MG63 (cell line): Measurements from ENCODE around the gene CHDH. TPM values are rescaled to one million over a fixed set of nuclear protein-coding genes. Genes with fewer than 3 reads are reported as not detected.

Experiments used
- DNase-seq: peaks from one replicate; pipeline ENCODE4 v3.0.0-alpha.2; 2020
- H3K27me3 ChIP-seq: fragments of 250-450 bp; sonication (Bioruptor Pico); 2 replicates; pipeline ENCODE4 v1.5.1; 2020; ENCODE audit warnings: mild to moderate bottlenecking, moderate library complexity
- H3K36me3 ChIP-seq: fragments of 250-450 bp; sonication (Bioruptor Pico); 2 replicates; pipeline ENCODE4 v1.5.1; 2020; ENCODE audit warnings: mild to moderate bottlenecking, moderate library complexity
- H3K4me3 ChIP-seq: fragments of 250-450 bp; sonication (Bioruptor Pico); 2 replicates; pipeline ENCODE4 v1.5.1; 2020; ENCODE audit warnings: mild to moderate bottlenecking, moderate library complexity
- H3K9me3 ChIP-seq: fragments of 250-450 bp; sonication (Bioruptor Pico); 2 replicates; pipeline ENCODE4 v1.5.1; 2020; ENCODE audit warnings: mild to moderate bottlenecking, moderate library complexity
- total RNA-seq: library from RNA; depleted of rRNA; stranded (reverse); fragments of >200 nt; shearing (Covaris generic); gene quantifications from 2 replicates; pipeline ENCODE4 v1.2.3, GENCODE V29; 2014; ENCODE audit warnings: low replicate concordance

CHDH gene
- total RNA-seq, 1 experiment from 2014 or later = 2.0 TPM

DNA sequence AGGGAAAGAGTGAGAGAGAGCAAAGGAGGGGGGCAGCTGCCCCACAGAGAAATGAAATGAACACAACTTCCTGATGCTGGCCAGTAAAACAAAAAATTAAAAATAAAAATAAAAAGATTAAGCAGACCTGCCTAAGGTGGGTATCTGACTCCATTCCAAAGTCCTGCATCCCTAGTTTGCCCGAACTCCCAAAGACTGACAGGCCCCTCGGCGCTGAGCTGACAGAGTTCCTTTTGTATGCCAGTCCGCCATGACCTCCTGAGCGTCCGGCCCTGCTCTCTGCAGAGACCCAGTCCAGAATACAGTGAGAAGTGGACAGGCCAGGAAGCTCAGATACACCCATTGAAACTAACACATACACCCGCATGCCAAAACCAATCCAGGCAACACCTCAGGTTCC, 54.9 kb downstream of the CHDH start:
- DNase-seq = no peak
- Histone ChIP-seq H3K9me3 (no peaks in the 10 kb centered on the region), H3K36me3 (no peaks in the 10 kb centered on the region), H3K27me3 (no peaks in the 10 kb centered on the region; the same call in 1 of the 2 replicates), H3K4me3 (no peak overlapping the region)

DNA sequence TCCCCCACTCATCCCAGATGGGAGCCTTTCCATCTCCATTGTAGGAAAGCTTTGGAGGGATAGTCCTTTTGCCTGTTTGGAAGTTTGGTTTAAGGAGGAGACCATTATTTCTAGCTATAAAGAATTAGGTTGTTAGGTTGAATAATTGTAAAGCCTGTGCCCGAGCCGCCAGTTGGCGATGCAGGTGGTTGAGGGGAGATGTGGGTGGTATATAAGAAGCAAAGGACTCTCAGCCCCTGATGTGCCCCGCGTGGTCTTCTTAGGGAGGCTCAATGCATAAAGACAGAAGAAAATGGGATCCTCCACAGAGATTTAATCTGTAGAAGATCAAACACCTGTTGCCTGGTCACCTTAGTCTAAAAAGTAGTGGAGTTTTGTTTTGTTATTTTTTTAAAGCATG, 55.7 kb downstream of the CHDH start:
- Histone ChIP-seq H3K4me3 (no peak overlapping the region), H3K27me3 (no peaks in the 10 kb centered on the region; the same call in 1 of the 2 replicates)

GRCh38 chr3:53789459-53789858, 56.8 kb downstream of the CHDH start:
- Histone ChIP-seq H3K36me3 (no peaks in the 10 kb centered on the region), H3K9me3 (no peaks in the 10 kb centered on the region), H3K4me3 (no peak overlapping the region), H3K27me3 (no peaks in the 10 kb centered on the region; the same call in 1 of the 2 replicates)
- no peak for DNase-seq

More for the DNA sequence above, 55.7 kb downstream of the CHDH start:
- DNase-seq = no peak
- Histone ChIP-seq H3K36me3 (no peaks in the 10 kb centered on the region), H3K9me3 (no peaks in the 10 kb centered on the region)

DNA sequence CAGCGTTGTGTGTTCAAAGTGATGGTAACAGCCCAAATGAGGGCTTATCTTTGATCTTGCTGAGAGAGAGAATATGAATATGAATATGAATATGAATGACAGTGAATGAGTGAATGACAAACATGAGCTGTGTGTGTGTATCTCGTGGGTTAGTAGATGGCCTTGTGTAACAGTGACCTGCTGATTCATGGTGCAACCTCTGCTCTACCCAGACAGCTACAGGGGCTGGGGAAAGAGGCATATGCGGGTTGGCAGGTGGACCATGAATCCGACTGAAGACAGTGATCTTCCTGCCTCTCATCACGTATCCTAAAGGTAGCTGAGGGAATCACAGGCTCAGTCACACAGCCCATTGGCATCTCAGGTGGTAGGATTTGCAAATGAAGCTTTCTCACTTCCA, 58.2 kb downstream of the CHDH start:
- H3K36me3 ChIP-seq = no peaks in the 10 kb centered on the region
- no peak overlapping the region for H3K4me3 ChIP-seq
- DNase-seq = no peak
- H3K9me3 ChIP-seq = no peaks in the 10 kb centered on the region
- H3K27me3 ChIP-seq = no peaks in the 10 kb centered on the region; the same call in 1 of the 2 replicates

DNA sequence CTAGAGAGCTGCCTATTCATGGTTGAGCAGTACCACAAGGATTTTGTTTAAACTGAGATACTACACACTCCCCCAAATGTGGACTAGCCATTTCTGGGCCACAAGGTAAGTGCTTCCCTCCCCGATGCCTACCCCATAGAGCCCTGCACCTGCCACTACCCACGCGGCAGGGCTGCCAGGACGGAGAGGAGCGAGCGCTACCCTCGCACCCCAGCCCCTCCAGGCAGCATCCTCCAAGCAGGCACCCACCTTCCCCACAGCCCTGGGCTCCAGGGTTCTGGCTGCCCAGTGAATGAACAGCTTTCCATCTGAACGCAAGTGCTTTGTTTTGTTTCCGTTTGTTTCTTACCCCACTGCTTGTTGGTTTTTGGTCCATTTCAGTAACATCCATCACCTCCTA, 59.2 kb downstream of the CHDH start:
- DNase-seq = no peak
- Histone ChIP-seq H3K36me3 (no peaks in the 10 kb centered on the region), H3K4me3 (no peak overlapping the region), H3K9me3 (no peaks in the 10 kb centered on the region), H3K27me3 (no peaks in the 10 kb centered on the region; the same call in 1 of the 2 replicates)

DNA sequence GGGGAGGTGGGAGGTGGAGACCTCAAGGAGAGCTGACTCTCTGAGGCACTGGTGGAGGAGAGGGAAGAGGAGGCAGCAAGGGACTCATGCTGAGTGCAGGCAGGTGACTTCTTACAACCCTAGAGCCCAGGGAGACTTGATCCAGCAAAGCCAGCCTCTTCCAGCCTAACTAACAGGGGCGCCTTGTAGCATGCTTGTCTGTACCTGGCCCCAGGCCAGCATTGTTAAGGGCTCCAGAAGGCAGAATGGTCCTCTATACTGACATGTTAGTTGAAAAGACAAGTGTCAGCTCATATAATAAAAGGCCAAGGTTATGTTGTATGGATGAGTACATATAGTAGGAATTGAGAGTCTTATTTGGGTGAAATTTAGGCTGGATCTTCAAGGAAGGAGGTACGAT, 65.4 kb downstream of the CHDH start:
- DNase-seq = no peak
- Histone ChIP-seq H3K27me3 (no peaks in the 10 kb centered on the region), H3K9me3 (no peaks in the 10 kb centered on the region), H3K4me3 (no peak overlapping the region), H3K36me3 (no peaks in the 10 kb centered on the region)

DNA sequence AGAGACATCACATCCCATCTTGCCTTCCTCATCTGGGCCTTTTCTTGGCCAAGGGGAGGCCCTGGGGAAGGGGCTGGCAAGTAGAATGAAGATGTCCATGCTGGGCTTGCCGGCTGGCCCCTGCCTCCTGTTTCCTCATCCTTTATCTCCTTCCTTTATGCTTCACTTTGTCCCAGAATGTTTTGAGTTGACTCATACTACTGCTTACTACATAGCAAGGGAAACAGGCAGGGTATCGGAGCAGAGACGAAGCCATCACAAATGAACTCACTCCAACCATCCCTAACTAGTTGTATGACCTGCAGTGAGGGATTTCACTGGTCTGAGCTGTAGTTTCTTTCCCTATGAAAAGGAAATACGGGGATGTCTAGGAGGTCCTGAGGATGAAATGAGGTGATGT, 66.0 kb downstream of the CHDH start:
- no peak for DNase-seq
- H3K36me3 ChIP-seq = no peaks in the 10 kb centered on the region
- no peak overlapping the region for H3K4me3 ChIP-seq
- no peaks in the 10 kb centered on the region for H3K27me3 ChIP-seq
- no peaks in the 10 kb centered on the region for H3K9me3 ChIP-seq

DNA sequence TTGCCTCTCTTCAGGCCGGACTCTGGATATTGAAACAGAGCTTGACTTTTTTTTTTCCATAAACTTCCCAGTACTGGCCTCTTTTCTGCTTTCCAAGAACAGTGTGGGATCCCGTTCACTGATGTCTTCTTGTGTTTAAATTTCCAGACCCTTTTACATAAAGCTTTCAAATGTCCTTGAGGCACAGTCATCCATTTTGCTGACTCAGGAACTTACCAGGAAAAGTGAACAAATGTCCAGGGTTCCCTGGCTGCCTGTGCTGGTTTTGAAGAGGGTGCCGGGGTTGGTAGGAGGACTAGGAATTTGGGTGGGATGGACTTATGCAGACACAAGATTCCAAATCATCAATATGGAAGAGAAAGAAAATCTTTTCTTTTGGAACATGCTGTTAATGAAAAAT, 68.1 kb downstream of the CHDH start:
- no peaks in the 10 kb centered on the region for H3K36me3 ChIP-seq
- no peak for DNase-seq

DNA sequence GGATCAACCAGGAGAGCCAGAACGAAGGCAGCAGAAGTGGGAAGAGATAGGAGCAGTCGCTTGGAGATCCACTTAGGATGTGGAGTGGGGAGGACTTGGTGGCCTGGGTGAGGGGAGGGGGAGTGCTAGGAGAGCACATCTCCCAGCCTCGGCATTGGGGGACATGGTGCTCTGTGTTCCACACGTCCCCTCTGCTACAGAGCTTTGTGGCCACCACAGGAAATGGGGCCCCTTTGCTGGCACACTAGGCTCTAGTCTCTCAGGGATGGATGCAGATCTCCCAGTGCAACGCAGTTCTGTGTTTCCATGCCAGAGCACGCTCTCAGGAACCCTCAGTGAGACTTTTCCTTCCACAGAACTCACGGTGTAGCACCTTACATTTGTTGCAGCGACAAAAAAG, 68.8 kb downstream of the CHDH start:
- H3K27me3 ChIP-seq = no peaks in the 10 kb centered on the region
- no peaks in the 10 kb centered on the region for H3K9me3 ChIP-seq
- no peaks in the 10 kb centered on the region for H3K36me3 ChIP-seq
- no peak overlapping the region for H3K4me3 ChIP-seq
- no peak for DNase-seq

More for the DNA sequence above, 68.1 kb downstream of the CHDH start:
- H3K4me3 ChIP-seq = no peak overlapping the region
- no peaks in the 10 kb centered on the region for H3K9me3 ChIP-seq
- no peaks in the 10 kb centered on the region for H3K27me3 ChIP-seq

DNA sequence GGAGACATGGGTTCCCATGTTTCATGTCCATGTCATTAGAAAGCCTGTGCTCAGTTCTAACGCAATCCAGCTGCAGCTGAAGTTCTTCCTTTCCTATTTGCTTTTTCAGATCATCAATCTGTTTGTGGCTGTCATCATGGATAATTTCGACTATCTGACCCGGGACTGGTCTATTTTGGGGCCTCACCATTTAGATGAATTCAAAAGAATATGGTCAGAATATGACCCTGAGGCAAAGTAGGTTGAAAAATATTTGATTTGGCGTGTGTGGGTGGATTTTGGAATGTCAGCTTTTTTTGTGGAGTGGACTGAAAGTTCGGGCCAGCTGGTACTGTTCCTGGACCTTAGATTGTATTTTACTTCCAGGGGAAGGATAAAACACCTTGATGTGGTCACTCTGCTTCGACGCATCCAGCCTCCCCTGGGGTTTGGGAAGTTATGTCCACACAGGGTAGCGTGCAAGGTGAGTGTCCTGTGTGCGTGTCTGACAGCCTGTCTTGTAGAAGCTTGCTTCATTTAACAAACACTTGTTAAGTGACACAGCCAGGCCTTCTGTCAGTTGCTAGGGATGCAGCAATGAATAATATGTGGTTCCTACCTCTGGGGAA, 69.6 kb downstream of the CHDH start:
- H3K36me3 ChIP-seq = no peaks in the 10 kb centered on the region
- no peaks in the 10 kb centered on the region for H3K9me3 ChIP-seq
- H3K27me3 ChIP-seq = no peaks in the 10 kb centered on the region
- no peak overlapping the region for H3K4me3 ChIP-seq
- DNase-seq = no peak

- no peak overlapping the region for H3K4me3 ChIP-seq
- H3K9me3 ChIP-seq = no peaks in the 10 kb centered on the region
- H3K36me3 ChIP-seq = no peaks in the 10 kb centered on the region
- no peak for DNase-seq
- H3K27me3 ChIP-seq = no peaks in the 10 kb centered on the region
Measured at GRCh38 chr3:53775834-53776251, 70.4 kb downstream of the CHDH start.

- Histone ChIP-seq H3K4me3 (no peak overlapping the region), H3K9me3 (no peaks in the 10 kb centered on the region), H3K27me3 (no peaks in the 10 kb centered on the region), H3K36me3 (no peaks in the 10 kb centered on the region)
- no peak for DNase-seq
Measured at GRCh38 chr3:53775018-53775417, 71.2 kb downstream of the CHDH start.

- H3K4me3 ChIP-seq = no peak overlapping the region
- no peaks in the 10 kb centered on the region for H3K9me3 ChIP-seq
- H3K36me3 ChIP-seq = no peaks in the 10 kb centered on the region
- no peak for DNase-seq
- H3K27me3 ChIP-seq = no peaks in the 10 kb centered on the region
Measured at GRCh38 chr3:53774414-53774813, 71.8 kb downstream of the CHDH start.

DNA sequence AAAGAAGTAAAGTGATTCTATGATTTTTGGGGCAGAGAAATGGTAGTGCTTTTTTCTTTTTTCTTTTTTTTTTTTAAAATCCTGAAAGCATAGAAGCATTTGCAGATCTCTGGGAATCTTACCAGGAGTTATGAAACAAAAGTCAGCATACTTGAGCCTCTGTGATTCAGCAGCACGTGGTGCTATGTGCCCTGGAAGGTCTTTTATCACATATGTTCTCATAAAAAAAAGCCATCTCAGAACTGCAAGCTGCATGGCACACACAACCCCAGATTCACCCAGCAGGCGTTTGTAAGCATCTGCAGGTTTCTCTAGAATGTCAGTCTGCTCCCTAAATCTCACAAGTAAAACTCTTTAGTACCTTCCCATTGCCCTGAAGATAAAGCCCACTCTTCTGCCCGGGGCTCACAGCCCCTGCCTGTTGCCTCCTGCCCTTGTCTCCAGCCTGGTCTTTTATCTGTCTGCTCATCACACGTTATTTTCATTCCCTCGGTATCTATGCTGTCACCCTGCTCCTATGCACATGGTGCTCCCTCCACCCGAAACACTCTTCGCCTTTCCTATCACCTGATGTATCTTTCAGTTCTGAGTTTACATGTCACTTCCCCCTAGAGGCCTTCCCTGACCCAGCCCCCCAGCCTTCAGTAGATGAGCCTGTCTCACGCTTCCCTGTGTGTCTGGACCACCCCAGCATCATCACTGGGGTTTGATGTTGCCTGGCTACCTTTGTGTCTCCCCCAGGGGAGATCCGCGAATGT, 72.4 kb downstream of the CHDH start:
- Histone ChIP-seq H3K27me3 (no peaks in the 10 kb centered on the region), H3K36me3 (no peaks in the 10 kb centered on the region), H3K4me3 (no peak overlapping the region), H3K9me3 (no peaks in the 10 kb centered on the region)
- peak; percentile 4 for DNase-seq

- Histone ChIP-seq H3K9me3 (no peaks in the 10 kb centered on the region), H3K4me3 (no peak overlapping the region), H3K36me3 (no peaks in the 10 kb centered on the region), H3K27me3 (no peaks in the 10 kb centered on the region)
- DNase-seq = no peak
Measured at GRCh38 chr3:53773021-53773436, 73.2 kb downstream of the CHDH start.

DNA sequence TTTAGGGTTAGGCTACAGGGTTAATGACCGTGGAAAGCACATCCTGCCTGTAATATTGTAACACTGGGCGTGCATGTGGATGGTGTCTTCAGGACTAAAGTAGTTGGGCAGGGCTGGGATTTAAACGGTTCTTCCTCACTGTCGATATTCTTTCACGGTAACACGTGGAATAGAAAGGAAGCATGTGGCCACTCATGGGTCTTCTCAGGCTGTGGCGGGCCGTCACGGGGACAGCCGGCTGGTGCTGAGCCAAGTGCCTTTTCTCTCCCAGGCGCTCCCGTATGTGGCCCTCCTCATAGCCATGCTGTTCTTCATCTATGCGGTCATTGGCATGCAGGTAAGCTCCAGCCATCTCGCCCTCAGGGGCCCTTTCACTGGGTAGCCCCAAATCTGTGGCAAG, 73.7 kb downstream of the CHDH start:
- H3K27me3 ChIP-seq = no peaks in the 10 kb centered on the region
- DNase-seq = no peak
- H3K9me3 ChIP-seq = no peaks in the 10 kb centered on the region
- H3K4me3 ChIP-seq = no peak overlapping the region
- no peaks in the 10 kb centered on the region for H3K36me3 ChIP-seq

DNA sequence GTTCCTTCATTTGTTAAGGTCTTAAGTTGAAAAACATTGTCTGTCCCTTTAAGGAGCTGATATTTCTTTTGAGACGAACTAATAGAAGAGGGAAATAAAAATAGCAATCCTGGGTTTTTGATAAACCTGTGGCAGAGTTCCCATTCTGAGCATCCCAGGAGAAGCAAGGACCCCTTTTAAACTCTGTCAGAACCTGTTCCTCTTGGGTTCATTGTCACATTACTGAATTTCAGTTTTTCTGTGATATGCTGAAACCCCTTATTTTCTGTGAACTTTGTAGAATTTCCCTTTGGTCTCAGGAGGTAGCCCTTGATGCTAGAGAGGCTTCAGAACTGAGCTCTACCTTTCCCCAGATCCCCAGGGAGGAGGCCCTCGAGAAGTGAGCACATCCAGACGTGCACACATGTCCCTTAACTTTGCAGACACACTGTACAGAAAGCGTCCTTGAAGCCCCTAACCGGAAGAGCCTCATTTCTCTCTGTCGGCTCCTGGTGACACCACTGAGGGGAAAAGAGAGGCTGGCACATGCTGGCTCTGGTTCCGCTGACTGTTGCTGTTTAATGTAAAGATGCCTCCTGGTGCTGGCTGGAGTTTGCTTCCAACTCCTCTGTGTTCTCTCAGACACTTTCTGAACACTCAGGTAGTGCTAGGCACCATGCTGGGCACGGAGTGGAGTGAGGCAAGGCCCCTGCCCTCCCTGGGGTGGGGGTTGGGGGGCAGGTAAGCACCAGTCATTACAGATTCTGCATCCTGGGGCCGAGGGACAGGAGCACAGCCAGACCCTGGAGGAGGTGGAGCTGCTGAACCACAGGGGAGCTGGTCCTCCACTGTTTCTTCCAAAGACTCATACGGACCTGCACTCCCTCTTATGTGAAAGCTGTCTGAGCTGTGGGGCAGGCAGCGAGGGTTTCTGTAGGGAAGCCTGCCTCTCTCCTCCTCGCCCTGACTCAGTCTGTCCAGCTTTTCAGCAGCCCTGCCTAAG, 77.5 kb downstream of the CHDH start:
- no peaks in the 10 kb centered on the region for H3K9me3 ChIP-seq
- DNase-seq = no peak
- no peaks in the 10 kb centered on the region for H3K36me3 ChIP-seq
- no peak overlapping the region for H3K4me3 ChIP-seq
- H3K27me3 ChIP-seq = no peaks in the 10 kb centered on the region
